ENCODE results near the gene NUDCD3. TPM values are rescaled to one million over a fixed set of nuclear protein-coding genes. Genes with fewer than 3 reads are reported as not detected.

The NUDCD3 gene
- total RNA-seq, 1 experiment from 2014 or later: 117 TPM

- POLR2A ChIA-PET: no interaction called here
- H3K27me3 ChIP-seq (ENCODE audit: control insufficient read depth, insufficient read depth, low read length): peaks cover 4% of the 10 kb centered on the region; the same call in 1 of the 2 replicates
- in situ Hi-C loops (cut with HindIII; ENCODE audit: low pct_unique_long_range_greater_than_20kb, low sequenced_read_pairs) (no loop called here), intact Hi-C loops (cut with micrococcal nuclease; ENCODE audit: unreplicated experiment) (no loop called here)
- no peak overlapping the region for H3K27ac ChIP-seq (ENCODE audit: low read length)
- H3K36me3 ChIP-seq (ENCODE audit: control insufficient read depth, insufficient read depth, low read length): no peaks in the 10 kb centered on the region
- CTCF ChIA-PET: no interaction called here
- no peak overlapping the region for H3K4me3 ChIP-seq (ENCODE audit: low read depth in 2 of 2, low read length in 2 of 2)
- no peaks in the 10 kb centered on the region for H3K4me1 ChIP-seq (ENCODE audit: control insufficient read depth, insufficient read depth, low read length)
- ATAC-seq (no peak), DNase-seq (ENCODE audit: low read depth, low spot score) (no peak)
- BruUV-seq (replicated peaks): no TSS peak
- no peaks in the 10 kb centered on the region for H3K9me3 ChIP-seq (ENCODE audit: control insufficient read depth, insufficient read depth, low read depth, low read length)
- TF ChIP-seq TCF7L2 (IDR thresholded peaks at IDR 0.05; ENCODE audit: low read depth, low read length) (no peak), SIN3A (IDR thresholded peaks at IDR 0.05; ENCODE audit: borderline replicate concordance, insufficient read depth, low read depth, low read length) (no peak), CTCF (IDR thresholded peaks at IDR 0.05) (no peak), POLR2AphosphoS5 (IDR thresholded peaks at IDR 0.05; ENCODE audit: low read depth, low read length) (no peak)
- TF ChIP-seq, protein P1, sequence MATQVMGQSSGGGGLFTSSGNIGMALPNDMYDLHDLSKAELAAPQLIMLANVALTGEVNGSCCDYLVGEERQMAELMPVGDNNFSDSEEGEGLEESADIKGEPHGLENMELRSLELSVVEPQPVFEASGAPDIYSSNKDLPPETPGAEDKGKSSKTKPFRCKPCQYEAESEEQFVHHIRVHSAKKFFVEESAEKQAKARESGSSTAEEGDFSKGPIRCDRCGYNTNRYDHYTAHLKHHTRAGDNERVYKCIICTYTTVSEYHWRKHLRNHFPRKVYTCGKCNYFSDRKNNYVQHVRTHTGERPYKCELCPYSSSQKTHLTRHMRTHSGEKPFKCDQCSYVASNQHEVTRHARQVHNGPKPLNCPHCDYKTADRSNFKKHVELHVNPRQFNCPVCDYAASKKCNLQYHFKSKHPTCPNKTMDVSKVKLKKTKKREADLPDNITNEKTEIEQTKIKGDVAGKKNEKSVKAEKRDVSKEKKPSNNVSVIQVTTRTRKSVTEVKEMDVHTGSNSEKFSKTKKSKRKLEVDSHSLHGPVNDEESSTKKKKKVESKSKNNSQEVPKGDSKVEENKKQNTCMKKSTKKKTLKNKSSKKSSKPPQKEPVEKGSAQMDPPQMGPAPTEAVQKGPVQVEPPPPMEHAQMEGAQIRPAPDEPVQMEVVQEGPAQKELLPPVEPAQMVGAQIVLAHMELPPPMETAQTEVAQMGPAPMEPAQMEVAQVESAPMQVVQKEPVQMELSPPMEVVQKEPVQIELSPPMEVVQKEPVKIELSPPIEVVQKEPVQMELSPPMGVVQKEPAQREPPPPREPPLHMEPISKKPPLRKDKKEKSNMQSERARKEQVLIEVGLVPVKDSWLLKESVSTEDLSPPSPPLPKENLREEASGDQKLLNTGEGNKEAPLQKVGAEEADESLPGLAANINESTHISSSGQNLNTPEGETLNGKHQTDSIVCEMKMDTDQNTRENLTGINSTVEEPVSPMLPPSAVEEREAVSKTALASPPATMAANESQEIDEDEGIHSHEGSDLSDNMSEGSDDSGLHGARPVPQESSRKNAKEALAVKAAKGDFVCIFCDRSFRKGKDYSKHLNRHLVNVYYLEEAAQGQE (IDR thresholded peaks at IDR 0.05; ENCODE audit: insufficient read depth in 1 of 2, low read depth in 2 of 2, low read length in 1 of 2): no peak
Observed at GRCh38 chr7:44373418-44373740, 117.1 kb downstream of the NUDCD3 start.

- TF ChIP-seq, protein P1 (IDR thresholded peaks at IDR 0.05; ENCODE audit: insufficient read depth in 1 of 2, low read depth in 2 of 2, low read length in 1 of 2): no peak
- TF ChIP-seq SIN3A (IDR thresholded peaks at IDR 0.05; ENCODE audit: borderline replicate concordance, insufficient read depth, low read depth, low read length) (no peak), TCF7L2 (IDR thresholded peaks at IDR 0.05; ENCODE audit: low read depth, low read length) (no peak), POLR2AphosphoS5 (IDR thresholded peaks at IDR 0.05; ENCODE audit: low read depth, low read length) (no peak), CTCF (IDR thresholded peaks at IDR 0.05) (no peak)
- intact Hi-C loops (cut with micrococcal nuclease; ENCODE audit: unreplicated experiment): no loop called here
- ChIA-PET CTCF (no interaction called here), POLR2A (interaction anchor here (0.6 kb wide), 1 partner anchor 202 kb away, joined by 3 read pairs; no protein-coding TSS in a partner anchor)
- Histone ChIP-seq H3K4me1 (ENCODE audit: control insufficient read depth, insufficient read depth, low read length) (no peaks in the 10 kb centered on the region), H3K9me3 (ENCODE audit: control insufficient read depth, insufficient read depth, low read depth, low read length) (no peaks in the 10 kb centered on the region), H3K4me3 (ENCODE audit: low read depth in 2 of 2, low read length in 2 of 2) (no peak overlapping the region), H3K27me3 (ENCODE audit: control insufficient read depth, insufficient read depth, low read length) (peaks cover 4% of the 10 kb centered on the region; the same call in 1 of the 2 replicates), H3K27ac (ENCODE audit: low read length) (no peak overlapping the region), H3K36me3 (ENCODE audit: control insufficient read depth, insufficient read depth, low read length) (no peaks in the 10 kb centered on the region)
- ATAC-seq (no peak), DNase-seq (ENCODE audit: low read depth, low spot score) (no peak)
- in situ Hi-C loops (cut with HindIII; ENCODE audit: low pct_unique_long_range_greater_than_20kb, low sequenced_read_pairs): no loop called here
- BruUV-seq (replicated peaks): no TSS peak
Observed at GRCh38 chr7:44372560-44373417, 117.7 kb downstream of the NUDCD3 start.
